Stimulated activated CD4-positive, alpha-beta T cell treated with anti-CD3 and anti-CD28 coated beads, Interleukin-12 subunit alpha, Interleukin-12 subunit beta, amount 100 ng/mL, for 4 hours (primary cell): ENCODE data around the gene LRRC49.

ENCODE experiments used
- DNase-seq: peaks from one replicate; pipeline ENCODE4 v3.0.0-alpha.2; 2020

Gene LRRC49

DNA sequence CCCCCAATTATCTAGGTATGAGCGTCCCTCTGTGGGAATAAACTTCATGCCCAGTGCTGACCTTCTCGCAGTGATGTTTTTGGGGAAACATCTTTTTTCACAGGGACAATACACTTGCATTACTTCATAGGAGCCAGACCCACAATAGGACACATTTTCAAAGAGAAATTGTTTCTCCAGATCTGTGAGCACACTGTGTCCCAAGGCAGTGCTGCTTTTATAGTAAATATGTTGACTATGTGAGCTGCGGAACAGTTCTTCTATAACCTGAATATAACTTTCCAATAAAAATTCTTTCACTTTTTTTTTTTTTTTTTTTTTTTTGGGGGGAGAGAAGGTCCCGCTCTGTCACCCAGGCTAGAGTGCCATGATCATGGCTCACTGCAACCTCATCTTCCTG, 205.3 kb downstream of the LRRC49 start:
- DNase-seq = no peak

DNA sequence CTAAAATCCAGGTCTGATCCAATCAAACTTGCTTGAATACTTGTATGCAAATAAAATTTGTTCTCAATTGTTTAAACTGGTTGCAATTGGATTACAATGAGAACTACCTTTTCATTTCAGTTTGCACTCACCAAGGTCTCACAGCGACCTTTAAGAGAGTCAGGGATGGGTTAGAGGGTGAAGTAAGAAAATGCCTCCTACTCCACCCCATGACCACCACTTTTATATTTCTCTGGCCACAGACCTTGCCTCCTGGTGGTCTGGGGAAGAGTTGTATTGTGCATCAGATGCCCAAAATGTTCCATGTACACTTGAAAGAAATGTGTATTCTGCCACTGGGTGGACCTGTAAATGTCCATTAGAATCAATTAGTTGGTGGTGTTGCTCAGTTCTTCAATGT, 206.3 kb downstream of the LRRC49 start:
- DNase-seq = no peak
